ENCODE measurements around the gene NR2F2. TPM values are rescaled to one million over a fixed set of nuclear protein-coding genes. Genes with fewer than 3 reads are reported as not detected.

Gene NR2F2
- polyA plus RNA-seq, 1 of the 3 experiments (the other 2 are of a cell fraction), result 3.9 TPM

DNA sequence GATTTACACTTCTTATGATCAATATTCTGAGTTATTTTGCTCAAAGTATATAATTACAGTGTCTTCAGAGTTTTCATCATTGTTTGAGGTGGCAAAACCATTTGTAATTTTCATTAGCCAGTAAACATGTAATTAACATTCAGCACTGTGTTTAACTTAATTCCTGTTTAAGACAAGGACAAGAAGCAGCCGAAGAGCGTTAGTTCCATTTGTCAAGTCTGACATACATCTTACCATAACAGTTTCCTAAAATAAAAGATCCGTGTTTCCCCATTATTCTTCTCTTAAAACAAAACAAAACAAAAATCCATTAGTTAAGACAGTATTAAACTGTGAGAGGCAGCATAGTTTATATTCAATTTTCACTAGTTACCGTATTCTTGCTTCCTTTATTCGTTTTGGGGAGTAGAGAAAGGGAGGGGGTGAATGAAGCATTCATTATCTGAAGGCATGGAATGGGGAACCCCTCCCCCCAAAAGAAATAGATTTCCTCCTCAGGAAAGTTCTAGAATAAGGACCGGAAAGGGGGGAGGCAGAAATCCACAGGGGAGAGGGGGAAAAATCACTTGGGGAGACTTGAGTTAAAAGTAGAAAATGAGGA is 5.5 kb upstream of the NR2F2 start:
- POLR2A ChIA-PET, result no interaction called here
- DNase-seq, result no peak

DNA sequence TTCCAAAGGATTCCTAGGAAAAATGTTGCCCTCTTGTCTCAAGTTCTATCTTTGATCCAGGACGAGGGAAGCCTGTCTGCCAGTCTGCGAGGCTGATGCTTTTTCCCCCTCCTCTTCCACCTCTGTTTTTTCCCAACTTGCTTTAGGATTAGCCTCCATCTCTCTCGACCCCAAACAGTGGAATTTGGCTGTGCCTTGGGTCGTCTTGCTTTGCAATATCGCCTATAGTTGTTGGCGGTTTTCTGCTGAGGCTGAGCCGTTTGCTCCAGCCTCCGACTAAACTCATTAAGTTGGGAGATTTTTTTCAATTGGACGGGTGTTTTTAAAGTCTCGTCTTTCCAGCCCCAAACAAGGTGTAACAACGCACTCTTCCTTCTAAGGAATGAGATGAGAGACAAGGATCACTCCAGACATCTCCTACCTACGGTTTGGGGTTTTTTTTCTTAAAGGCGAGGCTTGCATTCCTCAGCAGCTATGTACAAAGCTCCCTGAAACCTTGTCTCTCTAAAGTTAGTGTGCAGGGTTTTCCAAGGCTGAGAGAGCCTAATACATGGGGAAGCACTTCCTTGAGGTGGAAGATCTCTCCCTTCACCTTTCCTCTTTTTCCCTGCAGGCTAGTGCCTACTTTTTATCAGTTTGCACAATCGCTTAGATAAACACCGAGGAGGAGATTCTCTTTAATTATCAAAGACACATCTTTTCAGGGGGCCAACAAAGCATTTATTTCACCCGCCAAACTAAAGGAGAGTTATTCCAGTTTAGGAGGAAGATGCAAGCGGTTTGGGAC is 4.8 kb upstream of the NR2F2 start:
- no peak for DNase-seq
- H3K4me1 ChIP-seq (ENCODE audit: control insufficient read depth in 1 of 2, insufficient read depth in 2 of 2, low read depth in 1 of 2, low read length in 1 of 2), result peaks cover 0 to 3% of the 10 kb centered on the region in 2 experiments; a peak in 1 of 4 replicates
- ChIA-PET CTCF (interaction anchor here (3.1 kb wide), 1 partner anchor 20 kb away, joined by 36 read pairs; no protein-coding TSS in a partner anchor), POLR2A (no interaction called here)
- H3K4me2 ChIP-seq, result no peak overlapping the region; the same call in 1 of the 2 replicates
- TF ChIP-seq MXI1 (IDR thresholded peaks at IDR 0.05; ENCODE audit: low read depth, low read length) (no peak), RAD21 (IDR thresholded peaks at IDR 0.05; ENCODE audit: low read length) (no peak), TAF1 (IDR thresholded peaks at IDR 0.05; ENCODE audit: borderline replicate concordance, low read depth, low read length) (no peak), POLR2AphosphoS5 (IDR thresholded peaks at IDR 0.05; ENCODE audit: low read depth, low read length) (no peak), GATA2 (CRISPR knock-in tag; IDR thresholded peaks at IDR 0.05) (no peak), SIN3A (IDR thresholded peaks at IDR 0.05; ENCODE audit: borderline replicate concordance, low read depth, low read length) (no peak), FOXJ3 (CRISPR knock-in tag; IDR thresholded peaks at IDR 0.05) (no peak), JUND (IDR thresholded peaks at IDR 0.05) (no peak), MEF2A (IDR thresholded peaks at IDR 0.05; ENCODE audit: borderline replicate concordance, low read depth) (no peak), RFX5 (IDR thresholded peaks at IDR 0.05; ENCODE audit: low read length) (no peak), FOXM1 (IDR thresholded peaks at IDR 0.05; ENCODE audit: low read depth) (no peak), SMC3 (IDR thresholded peaks at IDR 0.05; ENCODE audit: low read depth, low read length) (no peak), TCF12 (IDR thresholded peaks at IDR 0.05) (no peak), TEAD4 (IDR thresholded peaks at IDR 0.05; ENCODE audit: borderline replicate concordance, insufficient read depth) (no peak), RXRA (IDR thresholded peaks at IDR 0.05; ENCODE audit: borderline replicate concordance, low read depth) (no peak)
- TF ChIP-seq, protein P1, sequence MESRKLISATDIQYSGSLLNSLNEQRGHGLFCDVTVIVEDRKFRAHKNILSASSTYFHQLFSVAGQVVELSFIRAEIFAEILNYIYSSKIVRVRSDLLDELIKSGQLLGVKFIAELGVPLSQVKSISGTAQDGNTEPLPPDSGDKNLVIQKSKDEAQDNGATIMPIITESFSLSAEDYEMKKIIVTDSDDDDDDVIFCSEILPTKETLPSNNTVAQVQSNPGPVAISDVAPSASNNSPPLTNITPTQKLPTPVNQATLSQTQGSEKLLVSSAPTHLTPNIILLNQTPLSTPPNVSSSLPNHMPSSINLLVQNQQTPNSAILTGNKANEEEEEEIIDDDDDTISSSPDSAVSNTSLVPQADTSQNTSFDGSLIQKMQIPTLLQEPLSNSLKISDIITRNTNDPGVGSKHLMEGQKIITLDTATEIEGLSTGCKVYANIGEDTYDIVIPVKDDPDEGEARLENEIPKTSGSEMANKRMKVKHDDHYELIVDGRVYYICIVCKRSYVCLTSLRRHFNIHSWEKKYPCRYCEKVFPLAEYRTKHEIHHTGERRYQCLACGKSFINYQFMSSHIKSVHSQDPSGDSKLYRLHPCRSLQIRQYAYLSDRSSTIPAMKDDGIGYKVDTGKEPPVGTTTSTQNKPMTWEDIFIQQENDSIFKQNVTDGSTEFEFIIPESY (IDR thresholded peaks at IDR 0.05; ENCODE audit: borderline replicate concordance, low read depth), result no peak
- TF ChIP-seq, protein P2, sequence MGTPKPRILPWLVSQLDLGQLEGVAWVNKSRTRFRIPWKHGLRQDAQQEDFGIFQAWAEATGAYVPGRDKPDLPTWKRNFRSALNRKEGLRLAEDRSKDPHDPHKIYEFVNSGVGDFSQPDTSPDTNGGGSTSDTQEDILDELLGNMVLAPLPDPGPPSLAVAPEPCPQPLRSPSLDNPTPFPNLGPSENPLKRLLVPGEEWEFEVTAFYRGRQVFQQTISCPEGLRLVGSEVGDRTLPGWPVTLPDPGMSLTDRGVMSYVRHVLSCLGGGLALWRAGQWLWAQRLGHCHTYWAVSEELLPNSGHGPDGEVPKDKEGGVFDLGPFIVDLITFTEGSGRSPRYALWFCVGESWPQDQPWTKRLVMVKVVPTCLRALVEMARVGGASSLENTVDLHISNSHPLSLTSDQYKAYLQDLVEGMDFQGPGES (IDR thresholded peaks at IDR 0.05; ENCODE audit: low read depth, low read length), result no peak
- TF ChIP-seq, protein P3, sequence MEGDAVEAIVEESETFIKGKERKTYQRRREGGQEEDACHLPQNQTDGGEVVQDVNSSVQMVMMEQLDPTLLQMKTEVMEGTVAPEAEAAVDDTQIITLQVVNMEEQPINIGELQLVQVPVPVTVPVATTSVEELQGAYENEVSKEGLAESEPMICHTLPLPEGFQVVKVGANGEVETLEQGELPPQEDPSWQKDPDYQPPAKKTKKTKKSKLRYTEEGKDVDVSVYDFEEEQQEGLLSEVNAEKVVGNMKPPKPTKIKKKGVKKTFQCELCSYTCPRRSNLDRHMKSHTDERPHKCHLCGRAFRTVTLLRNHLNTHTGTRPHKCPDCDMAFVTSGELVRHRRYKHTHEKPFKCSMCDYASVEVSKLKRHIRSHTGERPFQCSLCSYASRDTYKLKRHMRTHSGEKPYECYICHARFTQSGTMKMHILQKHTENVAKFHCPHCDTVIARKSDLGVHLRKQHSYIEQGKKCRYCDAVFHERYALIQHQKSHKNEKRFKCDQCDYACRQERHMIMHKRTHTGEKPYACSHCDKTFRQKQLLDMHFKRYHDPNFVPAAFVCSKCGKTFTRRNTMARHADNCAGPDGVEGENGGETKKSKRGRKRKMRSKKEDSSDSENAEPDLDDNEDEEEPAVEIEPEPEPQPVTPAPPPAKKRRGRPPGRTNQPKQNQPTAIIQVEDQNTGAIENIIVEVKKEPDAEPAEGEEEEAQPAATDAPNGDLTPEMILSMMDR (IDR thresholded peaks at IDR 0.05), result no peak
- no peak overlapping the region for H3K9ac ChIP-seq
- H3K4me3 ChIP-seq (ENCODE audit: low read depth in 2 of 2, low read length in 1 of 2), result no peak overlapping the region
- H4K20me1 ChIP-seq (ENCODE audit: insufficient read depth), result no peaks in the 10 kb centered on the region
- peaks cover 80% of the 10 kb centered on the region for H3K27me3 ChIP-seq (ENCODE audit: insufficient read depth)
- H3K36me3 ChIP-seq (replicated peaks in 1 of 2; ENCODE audit: control insufficient read depth in 1 of 2, insufficient read depth in 2 of 2, low read length in 1 of 2), result no peaks in the 10 kb centered on the region
- no peak overlapping the region for H2AFZ ChIP-seq (ENCODE audit: low read depth)
- H3K79me2 ChIP-seq (ENCODE audit: insufficient read depth), result no peaks in the 10 kb centered on the region
- H3K9me2 ChIP-seq, result no peaks in the 10 kb centered on the region
- H3K27ac ChIP-seq (ENCODE audit: low read depth in 2 of 2, low read length in 1 of 2), result no peak overlapping the region
- WGBS (ENCODE audit: low lambda C conversion rate), result 8% methylated on average over 17 of the region's 17 CpGs
- H3K9me3 ChIP-seq, result no peaks in the 10 kb centered on the region
- peaks cover 4% of the 10 kb centered on the region for H3F3A ChIP-seq (replicated peaks; ENCODE audit: insufficient read depth)

More for the DNA sequence above, 5.5 kb upstream of the NR2F2 start:
- no peak overlapping the region for H3K9ac ChIP-seq
- WGBS (ENCODE audit: low lambda C conversion rate), result 12% methylated on average over 6 of the region's 6 CpGs
- no peaks in the 10 kb centered on the region for H4K20me1 ChIP-seq (ENCODE audit: insufficient read depth)
- H3K36me3 ChIP-seq (replicated peaks in 1 of 2; ENCODE audit: control insufficient read depth in 1 of 2, insufficient read depth in 2 of 2, low read length in 1 of 2), result no peaks in the 10 kb centered on the region
- H3K27ac ChIP-seq (ENCODE audit: low read depth in 2 of 2, low read length in 1 of 2), result no peak overlapping the region
- H3K27me3 ChIP-seq (ENCODE audit: insufficient read depth), result peaks cover 82% of the 10 kb centered on the region
- CTCF ChIA-PET, result no interaction called here
- no peaks in the 10 kb centered on the region for H3K79me2 ChIP-seq (ENCODE audit: insufficient read depth)
- H3K4me1 ChIP-seq (ENCODE audit: control insufficient read depth in 1 of 2, insufficient read depth in 2 of 2, low read depth in 1 of 2, low read length in 1 of 2), result peaks cover 0 to 2% of the 10 kb centered on the region in 2 experiments; a peak in 1 of 4 replicates
- H3K9me2 ChIP-seq, result no peaks in the 10 kb centered on the region
- no peaks in the 10 kb centered on the region for H3K9me3 ChIP-seq
- no peak overlapping the region for H3K4me2 ChIP-seq
- no peak for TF ChIP-seq RAD21 (IDR thresholded peaks at IDR 0.05; ENCODE audit: low read length)
- no peak for TF ChIP-seq TAF1 (IDR thresholded peaks at IDR 0.05; ENCODE audit: borderline replicate concordance, low read depth, low read length)
- TF ChIP-seq, protein P4, sequence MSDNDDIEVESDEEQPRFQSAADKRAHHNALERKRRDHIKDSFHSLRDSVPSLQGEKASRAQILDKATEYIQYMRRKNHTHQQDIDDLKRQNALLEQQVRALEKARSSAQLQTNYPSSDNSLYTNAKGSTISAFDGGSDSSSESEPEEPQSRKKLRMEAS (IDR thresholded peaks at IDR 0.05; ENCODE audit: low read depth), result no peak
- H3F3A ChIP-seq (replicated peaks; ENCODE audit: insufficient read depth), result peaks cover 4% of the 10 kb centered on the region
- H2AFZ ChIP-seq (ENCODE audit: low read depth), result no peak overlapping the region
- H3K4me3 ChIP-seq (ENCODE audit: low read depth in 2 of 2, low read length in 1 of 2), result no peak overlapping the region
